Measurements from ENCODE around the gene WDR93. TPM values are rescaled to one million over a fixed set of nuclear protein-coding genes. Genes with fewer than 3 reads are reported as not detected.
A peak's percentile ranks its signal among the peaks of the same experiment; 100 is the strongest.

WDR93 gene
- total and polyA plus RNA-seq, 2 donors from 2014 or later: 1.2 to 2.5 TPM

DNA sequence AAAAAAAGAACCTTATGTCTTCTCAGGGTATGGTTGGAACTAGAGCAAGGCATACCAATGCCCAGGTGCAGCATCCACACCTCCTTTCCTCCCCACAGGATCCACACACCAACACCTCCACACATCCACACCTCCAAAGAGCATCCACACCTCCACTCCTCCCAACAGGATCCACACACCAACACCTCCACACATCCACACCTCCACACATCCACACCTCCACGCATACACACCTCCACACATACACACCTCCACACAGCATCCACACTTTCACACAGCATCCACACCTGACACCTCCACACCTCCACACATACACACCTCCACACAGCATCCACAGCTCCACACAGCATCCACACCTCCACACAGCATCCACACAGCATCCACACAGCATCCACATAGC is 55.2 kb downstream of the WDR93 start:
- intact Hi-C loops (cut with DNase I): no loop called here
- no peak overlapping the region for H3K4me3 ChIP-seq (ENCODE audit: low read length in 3 of 3)
- TF ChIP-seq, protein P1, sequence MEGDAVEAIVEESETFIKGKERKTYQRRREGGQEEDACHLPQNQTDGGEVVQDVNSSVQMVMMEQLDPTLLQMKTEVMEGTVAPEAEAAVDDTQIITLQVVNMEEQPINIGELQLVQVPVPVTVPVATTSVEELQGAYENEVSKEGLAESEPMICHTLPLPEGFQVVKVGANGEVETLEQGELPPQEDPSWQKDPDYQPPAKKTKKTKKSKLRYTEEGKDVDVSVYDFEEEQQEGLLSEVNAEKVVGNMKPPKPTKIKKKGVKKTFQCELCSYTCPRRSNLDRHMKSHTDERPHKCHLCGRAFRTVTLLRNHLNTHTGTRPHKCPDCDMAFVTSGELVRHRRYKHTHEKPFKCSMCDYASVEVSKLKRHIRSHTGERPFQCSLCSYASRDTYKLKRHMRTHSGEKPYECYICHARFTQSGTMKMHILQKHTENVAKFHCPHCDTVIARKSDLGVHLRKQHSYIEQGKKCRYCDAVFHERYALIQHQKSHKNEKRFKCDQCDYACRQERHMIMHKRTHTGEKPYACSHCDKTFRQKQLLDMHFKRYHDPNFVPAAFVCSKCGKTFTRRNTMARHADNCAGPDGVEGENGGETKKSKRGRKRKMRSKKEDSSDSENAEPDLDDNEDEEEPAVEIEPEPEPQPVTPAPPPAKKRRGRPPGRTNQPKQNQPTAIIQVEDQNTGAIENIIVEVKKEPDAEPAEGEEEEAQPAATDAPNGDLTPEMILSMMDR (IDR thresholded peaks at IDR 0.05; ENCODE audit: borderline replicate concordance, extremely low read depth, insufficient read depth): no peak
- no peak for FAIRE-seq
- H3K9me3 ChIP-seq (ENCODE audit: control insufficient read depth in 2 of 3, insufficient read depth in 1 of 3, low read length in 3 of 3): no peaks in the 10 kb centered on the region
- peaks cover 6% of the 10 kb centered on the region for H3K27me3 ChIP-seq (ENCODE audit: control insufficient read depth, insufficient read depth, low read length)
- no peak for DNase-seq
- no peaks in the 10 kb centered on the region for H3K36me3 ChIP-seq (ENCODE audit: control insufficient read depth in 2 of 3, insufficient read depth in 3 of 3, low read length in 3 of 3)
- no peak overlapping the region for H3K27ac ChIP-seq (ENCODE audit: low read depth in 2 of 2, low read length in 2 of 2)
- peaks cover 0 to 5% (median 0%) of the 10 kb centered on the region in 3 donors for H3K4me1 ChIP-seq (ENCODE audit: control insufficient read depth in 2 of 3, insufficient read depth in 2 of 3, low read depth in 1 of 3, low read length in 3 of 3)
- no peak overlapping the region for H3K9ac ChIP-seq (ENCODE audit: low read length in 3 of 3)

DNA sequence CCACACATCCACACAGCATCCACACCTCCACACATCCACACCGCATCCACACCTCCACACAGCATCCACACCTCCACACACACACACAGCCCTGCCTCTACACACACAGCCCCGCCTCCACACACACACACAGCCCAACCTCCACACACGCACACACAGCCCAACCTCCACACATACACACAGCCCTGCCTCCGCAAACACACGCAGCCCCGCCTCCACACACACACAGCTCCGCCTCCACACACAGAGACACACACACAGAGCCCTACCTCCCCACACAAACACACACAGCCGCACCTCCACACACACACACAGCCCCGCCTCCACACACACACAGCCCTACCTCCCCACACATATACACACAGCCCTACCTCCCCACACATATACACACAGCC is 55.8 kb downstream of the WDR93 start:
- DNase-seq (peak in 1 of 5 donors; percentile 62), FAIRE-seq (no peak)
- no peaks in the 10 kb centered on the region for H3K9me3 ChIP-seq (ENCODE audit: control insufficient read depth in 2 of 3, insufficient read depth in 1 of 3, low read length in 3 of 3)
- no peak overlapping the region for H3K4me3 ChIP-seq (ENCODE audit: low read length in 3 of 3)
- intact Hi-C loops (cut with DNase I): no loop called here
- TF ChIP-seq, protein P1 (IDR thresholded peaks at IDR 0.05; ENCODE audit: borderline replicate concordance, extremely low read depth, insufficient read depth): no peak
- no peaks in the 10 kb centered on the region for H3K36me3 ChIP-seq (ENCODE audit: control insufficient read depth in 2 of 3, insufficient read depth in 3 of 3, low read length in 3 of 3)
- no peak overlapping the region for H3K9ac ChIP-seq (ENCODE audit: low read length in 3 of 3)
- H3K4me1 ChIP-seq (ENCODE audit: control insufficient read depth in 2 of 3, insufficient read depth in 2 of 3, low read depth in 1 of 3, low read length in 3 of 3): peaks cover 0 to 9% (median 0%) of the 10 kb centered on the region in 3 donors
- peaks cover 6% of the 10 kb centered on the region for H3K27me3 ChIP-seq (ENCODE audit: control insufficient read depth, insufficient read depth, low read length)
- no peak overlapping the region for H3K27ac ChIP-seq (ENCODE audit: low read depth in 2 of 2, low read length in 2 of 2)

DNA sequence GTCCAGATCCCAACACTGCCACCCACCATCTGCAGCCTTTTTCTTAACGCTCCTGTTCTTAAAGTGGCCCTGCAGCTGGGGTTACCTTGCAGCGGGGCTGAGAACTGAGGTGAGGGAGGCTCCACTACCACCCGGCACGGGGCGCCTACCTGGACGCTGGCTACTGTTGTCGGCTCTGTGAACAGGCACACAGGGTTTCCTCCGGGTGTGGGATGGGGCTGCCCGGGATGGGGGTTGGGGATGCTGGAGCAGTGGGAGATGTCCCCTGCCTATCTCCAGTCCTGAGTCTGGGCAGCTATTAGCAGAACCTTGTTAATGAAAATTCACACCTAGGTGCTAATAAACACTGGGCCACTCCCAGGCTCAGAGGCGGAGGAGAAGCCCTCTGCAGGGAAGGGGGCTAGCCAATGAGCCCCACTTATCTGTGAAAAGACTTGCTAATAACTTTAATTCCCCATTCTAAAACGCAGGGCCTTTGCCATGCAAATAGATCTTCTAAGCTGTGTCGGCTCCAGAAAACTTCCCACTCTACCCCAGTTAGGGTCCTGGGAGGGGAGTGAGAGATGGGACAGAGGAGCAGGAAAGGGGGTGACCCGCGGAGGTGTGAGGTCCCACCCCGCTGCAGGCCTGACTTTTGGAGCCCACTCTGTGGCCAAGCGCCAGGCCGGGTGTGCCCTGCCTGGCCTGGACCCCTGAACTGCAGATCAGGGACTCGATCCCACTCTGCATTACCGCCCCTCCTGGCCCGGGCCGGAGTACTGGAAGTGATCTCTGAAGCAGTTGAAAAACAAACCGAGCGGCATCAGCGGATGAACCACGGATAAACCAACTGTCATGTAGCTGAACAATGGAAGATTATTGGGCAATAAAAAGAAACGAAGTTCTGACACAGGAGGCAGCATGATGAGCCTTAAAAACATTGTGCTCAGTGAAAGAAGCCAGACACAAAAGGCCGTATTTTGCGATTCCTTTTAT is 57.4 kb downstream of the WDR93 start:
- TF ChIP-seq, protein P1 (IDR thresholded peaks at IDR 0.05; ENCODE audit: borderline replicate concordance, extremely low read depth, insufficient read depth): no peak
- Histone ChIP-seq H3K36me3 (ENCODE audit: control insufficient read depth in 2 of 3, insufficient read depth in 3 of 3, low read length in 3 of 3) (no peaks in the 10 kb centered on the region), H3K4me1 (ENCODE audit: control insufficient read depth in 2 of 3, insufficient read depth in 2 of 3, low read depth in 1 of 3, low read length in 3 of 3) (peaks cover 0 to 12% (median 0%) of the 10 kb centered on the region in 3 donors), H3K9me3 (ENCODE audit: control insufficient read depth in 2 of 3, insufficient read depth in 1 of 3, low read length in 3 of 3) (no peaks in the 10 kb centered on the region), H3K27me3 (ENCODE audit: control insufficient read depth, insufficient read depth, low read length) (peaks cover 6% of the 10 kb centered on the region), H3K4me3 (ENCODE audit: low read length in 3 of 3) (no peak overlapping the region), H3K9ac (ENCODE audit: low read length in 3 of 3) (no peak overlapping the region), H3K27ac (ENCODE audit: low read depth in 2 of 2, low read length in 2 of 2) (no peak overlapping the region)
- DNase-seq: peak in 1 of 5 donors; percentile 60
- intact Hi-C loops (cut with DNase I): no loop called here
- FAIRE-seq: no peak
